HG02943 (cell line): Measurements from ENCODE around the gene SLC39A5.
"Not testable (repeated sequence)": the region's sequence is repeated elsewhere in the genome, so short reads cannot be mapped to it uniquely, and the experiment has no call there.

Experiments
- ATAC-seq: cut with Tn5 transposase; IDR thresholded peaks from one replicate; pipeline ENCODE4 v1.9.1; 2021; ENCODE audit warnings: mild to moderate bottlenecking, low read depth, moderate library complexity; ENCODE audit not compliant: unreplicated experiment

Gene SLC39A5, protein sequence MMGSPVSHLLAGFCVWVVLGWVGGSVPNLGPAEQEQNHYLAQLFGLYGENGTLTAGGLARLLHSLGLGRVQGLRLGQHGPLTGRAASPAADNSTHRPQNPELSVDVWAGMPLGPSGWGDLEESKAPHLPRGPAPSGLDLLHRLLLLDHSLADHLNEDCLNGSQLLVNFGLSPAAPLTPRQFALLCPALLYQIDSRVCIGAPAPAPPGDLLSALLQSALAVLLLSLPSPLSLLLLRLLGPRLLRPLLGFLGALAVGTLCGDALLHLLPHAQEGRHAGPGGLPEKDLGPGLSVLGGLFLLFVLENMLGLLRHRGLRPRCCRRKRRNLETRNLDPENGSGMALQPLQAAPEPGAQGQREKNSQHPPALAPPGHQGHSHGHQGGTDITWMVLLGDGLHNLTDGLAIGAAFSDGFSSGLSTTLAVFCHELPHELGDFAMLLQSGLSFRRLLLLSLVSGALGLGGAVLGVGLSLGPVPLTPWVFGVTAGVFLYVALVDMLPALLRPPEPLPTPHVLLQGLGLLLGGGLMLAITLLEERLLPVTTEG

GRCh38 chr12:56229916-56230431, at the start of gene SLC39A5:
TSS of gene SLC39A5 (plus strand) at chr12:56230051. CDS start at chr12:56231275, 1,224 bp downstream.
- no peak for ATAC-seq

GRCh38 chr12:56186957-56187356, 42.9 kb upstream of the SLC39A5 start:
- no peak for ATAC-seq

DNA sequence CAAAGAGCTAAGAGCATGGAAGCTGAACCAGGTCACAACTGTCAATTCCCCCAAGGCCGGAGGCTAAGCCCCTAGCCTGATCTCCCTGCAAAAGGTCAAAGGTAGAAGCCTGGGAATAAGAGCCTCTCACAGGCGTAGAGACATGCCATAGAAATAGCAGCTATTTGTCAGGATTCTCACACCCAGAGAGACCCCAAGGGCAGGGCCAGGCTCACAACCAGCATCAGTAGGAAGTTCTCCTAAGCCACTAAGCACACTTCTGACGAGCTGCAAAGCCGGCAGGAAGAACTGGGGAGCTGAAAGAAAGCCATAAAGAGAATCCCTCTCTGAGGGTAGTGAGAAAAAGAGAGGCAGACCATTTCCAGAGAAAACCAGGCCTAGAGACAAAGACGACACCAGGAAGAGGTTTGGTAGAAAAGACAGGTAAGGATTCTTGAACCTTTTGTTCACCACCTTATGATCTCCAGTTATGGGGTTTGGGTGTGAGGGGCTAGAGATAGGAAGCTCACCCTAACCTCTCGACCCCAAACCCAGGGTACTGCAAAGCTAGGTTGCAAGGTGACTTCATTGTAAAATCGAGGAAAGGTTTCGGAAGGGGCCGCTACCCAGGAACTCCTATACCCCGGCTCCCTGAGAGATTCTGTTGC, 41.6 kb upstream of the SLC39A5 start:
- ATAC-seq, result no peak

GRCh38 chr12:56188778-56189098, 41.1 kb upstream of the SLC39A5 start:
- ATAC-seq, result no peak

DNA sequence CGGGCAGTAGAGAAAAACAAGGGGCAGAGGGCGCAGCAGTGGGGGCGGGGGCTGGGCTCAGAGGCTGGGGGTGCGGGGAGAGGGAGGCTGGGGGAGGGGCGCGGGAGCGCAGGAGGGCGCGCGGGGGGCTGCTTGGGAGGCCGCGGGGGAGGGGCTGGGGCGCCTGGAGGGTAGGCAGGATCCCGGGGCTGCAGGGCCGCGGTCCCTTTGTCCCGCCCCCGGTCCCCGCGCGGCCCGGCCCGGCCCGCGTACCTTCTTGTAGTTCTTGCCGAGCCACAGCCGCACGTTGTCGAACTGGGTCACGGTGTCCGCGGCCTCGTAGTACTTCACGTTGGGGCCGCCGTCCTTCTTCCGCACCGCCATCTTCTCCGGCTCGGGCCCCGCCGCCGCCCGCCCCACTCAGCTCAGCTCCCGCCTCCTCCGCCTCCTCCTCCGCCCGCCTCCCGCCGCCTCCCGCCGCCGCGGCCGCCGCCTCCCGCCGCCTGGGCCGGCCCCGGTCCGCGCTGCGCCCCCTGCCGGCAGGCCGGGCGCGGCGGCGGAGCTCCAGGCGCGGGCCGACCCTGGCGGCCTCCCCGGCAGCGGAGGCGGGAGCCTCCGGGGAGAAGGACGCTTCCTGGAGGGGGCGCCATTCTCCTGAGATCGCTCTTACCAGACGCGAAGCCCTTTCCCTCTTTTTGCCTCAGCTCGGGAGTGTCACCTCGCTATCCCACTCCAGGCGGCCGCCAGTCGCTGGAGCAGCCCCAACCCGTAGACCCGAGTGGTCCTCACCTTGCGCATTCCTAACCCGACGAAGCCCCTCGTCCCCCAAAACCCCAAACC, 40.5 kb upstream of the SLC39A5 start, which contains the start of gene SMARCC2:
SMARCC2 (minus strand) TSS at position 385 of the 819 bp plus-strand sequence; CDS start at position 363, 22 bp downstream.
- peak; percentile 64 for ATAC-seq

- ATAC-seq, result peak; percentile 46
These were observed 39.7 kb upstream of the SLC39A5 start for GRCh38 chr12:56189918-56190694.

DNA sequence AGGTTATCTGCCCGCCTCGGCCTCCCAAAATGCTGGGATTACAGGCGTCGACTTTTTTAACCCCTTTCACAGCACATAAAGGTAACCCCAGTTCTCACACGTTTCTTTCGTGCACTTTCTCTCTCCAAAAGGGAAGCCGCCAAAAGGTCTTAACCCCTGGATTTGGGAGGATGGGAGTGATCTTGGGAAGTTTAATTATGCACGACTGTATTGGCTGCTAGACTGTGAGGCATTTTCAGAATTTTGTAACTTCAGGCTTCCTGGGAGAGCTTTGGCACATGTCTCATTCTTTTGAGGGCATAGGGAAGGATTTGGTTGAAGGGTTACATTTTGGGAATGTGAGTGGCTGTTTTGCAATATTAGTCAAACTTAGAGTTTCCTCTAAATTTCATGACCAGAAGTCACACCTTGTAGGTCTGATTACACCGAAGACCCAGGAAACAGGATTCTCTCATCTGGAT, 39.1 kb upstream of the SLC39A5 start:
- ATAC-seq, result no peak

DNA sequence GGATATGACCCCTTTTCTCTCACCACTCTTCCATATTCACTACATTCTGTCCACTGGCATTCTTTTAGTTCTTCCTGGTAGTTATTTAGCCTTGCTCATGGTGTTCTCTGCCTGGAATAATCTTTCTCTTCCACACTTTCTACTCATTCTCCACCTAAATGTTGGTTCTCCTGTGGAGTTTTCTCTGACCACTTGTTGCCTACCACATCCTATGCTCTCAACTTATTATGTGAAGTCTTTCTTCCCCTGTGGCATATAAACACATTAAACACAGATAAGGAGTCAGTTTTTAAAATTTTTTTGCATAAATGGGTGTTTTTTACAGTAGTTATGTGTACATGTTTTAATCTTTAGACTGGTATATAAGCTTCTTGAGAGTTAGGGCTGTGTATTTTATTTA, 37.3 kb upstream of the SLC39A5 start:
- ATAC-seq, result no peak

GRCh38 chr12:56193025-56193578, 36.7 kb upstream of the SLC39A5 start:
- ATAC-seq, result no peak

GRCh38 chr12:56196818-56197550, 32.9 kb upstream of the SLC39A5 start:
- ATAC-seq, result not testable (repeated sequence)

DNA sequence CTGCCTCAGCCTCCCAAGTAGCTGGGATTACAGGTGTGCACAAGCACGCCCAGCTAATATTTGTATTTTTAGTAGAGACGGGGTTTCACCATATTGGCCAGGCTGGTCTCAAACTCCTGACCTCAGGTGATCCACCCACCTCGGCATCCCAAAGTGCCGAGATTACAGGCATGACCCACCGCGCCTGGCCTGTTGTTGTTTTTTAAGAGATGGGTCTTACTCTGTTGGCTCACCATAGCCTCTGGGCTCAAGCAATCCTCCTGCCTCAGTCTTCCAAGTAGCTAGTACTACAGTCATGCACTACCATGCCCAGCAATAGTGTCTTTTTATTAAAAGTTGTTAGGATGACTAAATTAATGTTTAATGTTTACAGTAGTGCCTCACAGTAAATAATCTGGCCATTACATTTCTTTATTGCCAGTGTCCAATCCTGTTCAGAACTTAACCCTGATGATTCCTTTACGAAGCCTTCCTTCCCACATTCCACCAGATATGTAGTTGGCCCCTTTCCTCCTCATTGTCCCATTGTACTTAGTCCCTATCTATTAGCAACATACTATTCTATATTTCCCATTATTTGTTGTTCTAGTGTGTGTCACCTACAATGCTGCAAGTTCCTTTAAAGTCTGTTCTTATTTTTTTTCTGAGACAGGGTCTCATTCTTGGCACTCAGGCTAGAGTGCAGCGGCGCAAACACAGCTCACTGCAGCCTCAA, 31.8 kb upstream of the SLC39A5 start:
- no peak for ATAC-seq

GRCh38 chr12:56198836-56199235, 31.0 kb upstream of the SLC39A5 start:
- ATAC-seq, result no peak

- no peak for ATAC-seq
These were observed 27.5 kb upstream of the SLC39A5 start for GRCh38 chr12:56202366-56202765.

- ATAC-seq, result no peak
These were observed 27.0 kb upstream of the SLC39A5 start for GRCh38 chr12:56202838-56203237.

DNA sequence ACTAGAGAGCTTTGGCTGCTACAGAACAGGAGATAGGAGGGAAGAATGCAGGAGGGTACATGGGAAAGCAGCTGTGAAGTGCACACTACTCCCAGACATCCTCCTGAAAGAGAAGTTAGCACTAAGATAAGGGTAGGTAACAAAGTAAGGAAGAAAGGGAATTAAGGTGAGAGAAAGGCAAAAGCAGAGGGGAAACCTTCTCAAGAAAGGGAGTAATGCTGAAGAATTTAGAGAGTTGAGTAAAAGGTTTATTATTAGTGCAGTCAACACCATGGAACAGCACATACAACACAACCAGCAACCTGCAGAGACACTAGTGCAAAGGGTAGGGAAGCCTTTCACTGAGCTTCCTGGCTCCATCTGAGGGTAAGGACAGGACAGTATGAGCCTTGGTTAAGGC, 25.6 kb upstream of the SLC39A5 start:
- ATAC-seq, result no peak

- no peak for ATAC-seq
These were observed 24.4 kb upstream of the SLC39A5 start for GRCh38 chr12:56205445-56205844.

GRCh38 chr12:56206452-56207166, 23.2 kb upstream of the SLC39A5 start:
- ATAC-seq, result no peak

- ATAC-seq, result no peak
These were observed 21.8 kb upstream of the SLC39A5 start for GRCh38 chr12:56208006-56208405.
